Left ventricle myocardium superior (tissue), 1 donor: ENCODE data around the gene SLC17A2. TPM values are rescaled to one million over a fixed set of nuclear protein-coding genes. Genes with fewer than 3 reads are reported as not detected.

Experiments
- ATAC-seq: fragments of 200-7000 bp; cut with Tn5 transposase; one replicate; pipeline ENCODE4 v1.9.1; 2020; ENCODE audit warnings: mild to moderate bottlenecking, moderate library complexity
- DNase-seq: peaks from one replicate; pipeline ENCODE4 v3.0.0-alpha.2; 2020
- intact Hi-C: fragments of 100-400 bp; cut with micrococcal nuclease; formaldehyde crosslinking; loops from one replicate; pipeline ENCODE4 v1.11.0; 2022
- total RNA-seq: library from RNA; stranded (reverse); fragmentation: NEBNext Ultra II Directional; extraction: Animal tissue kit (Norgen Biotek cat#: 25700); gene quantifications from one replicate; pipeline ENCODE4 v1.2.1, GENCODE V29; 2021
- donor health status: DM: no; HTN: yes; CAD: no; lungs with severe emphysema.

Gene SLC17A2
- total RNA-seq, 1 donor from 2014 or later: not detected

DNA sequence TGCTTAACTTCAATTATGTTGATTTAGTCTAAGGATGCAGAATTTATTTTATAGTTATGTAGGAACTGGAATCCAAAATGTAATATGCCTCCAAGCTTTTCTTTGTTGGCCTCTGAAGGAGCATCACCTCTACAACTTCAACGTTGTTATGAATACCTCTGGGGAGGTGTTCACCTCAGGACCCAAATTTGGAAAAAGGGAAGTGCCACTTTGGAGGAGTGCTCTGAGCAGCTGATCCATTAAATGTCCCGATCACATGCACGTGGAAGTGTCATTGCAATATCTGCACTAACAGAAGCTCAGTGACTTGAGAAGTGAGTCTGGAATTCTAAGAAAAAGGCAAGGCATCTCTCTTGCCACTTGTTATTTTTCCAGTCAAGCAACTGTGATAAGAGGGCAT, 34.2 kb downstream of the SLC17A2 start:
- DNase-seq: no peak
- intact Hi-C loops: no loop called here
- no peak for ATAC-seq

GRCh38 chr6:25895771-25896170, 34.7 kb downstream of the SLC17A2 start:
- intact Hi-C loops: no loop called here
- no peak for ATAC-seq
- no peak for DNase-seq

- ATAC-seq (no peak), DNase-seq (no peak)
- intact Hi-C loops: no loop called here
Observed at GRCh38 chr6:25893778-25894177, 36.7 kb downstream of the SLC17A2 start.

- DNase-seq: no peak
- ATAC-seq: no peak
- intact Hi-C loops: no loop called here
Observed at GRCh38 chr6:25892877-25893276, 37.6 kb downstream of the SLC17A2 start.

GRCh38 chr6:25889877-25890853, 40.3 kb downstream of the SLC17A2 start:
- peak; percentile 47 for ATAC-seq
- no peak for DNase-seq
- intact Hi-C loops: no loop called here

- no peak for ATAC-seq
- intact Hi-C loops: no loop called here
- DNase-seq: no peak
Observed at GRCh38 chr6:25888626-25889025, 41.9 kb downstream of the SLC17A2 start.

GRCh38 chr6:25886066-25886465, 44.4 kb downstream of the SLC17A2 start:
- ATAC-seq: no peak
- no peak for DNase-seq
- intact Hi-C loops: no loop called here

GRCh38 chr6:25883991-25884390, 46.5 kb downstream of the SLC17A2 start:
- intact Hi-C loops: no loop called here
- ATAC-seq (no peak), DNase-seq (no peak)

- ATAC-seq (no peak), DNase-seq (no peak)
- intact Hi-C loops: no loop called here
Observed at GRCh38 chr6:25883536-25883935, 47.0 kb downstream of the SLC17A2 start.

DNA sequence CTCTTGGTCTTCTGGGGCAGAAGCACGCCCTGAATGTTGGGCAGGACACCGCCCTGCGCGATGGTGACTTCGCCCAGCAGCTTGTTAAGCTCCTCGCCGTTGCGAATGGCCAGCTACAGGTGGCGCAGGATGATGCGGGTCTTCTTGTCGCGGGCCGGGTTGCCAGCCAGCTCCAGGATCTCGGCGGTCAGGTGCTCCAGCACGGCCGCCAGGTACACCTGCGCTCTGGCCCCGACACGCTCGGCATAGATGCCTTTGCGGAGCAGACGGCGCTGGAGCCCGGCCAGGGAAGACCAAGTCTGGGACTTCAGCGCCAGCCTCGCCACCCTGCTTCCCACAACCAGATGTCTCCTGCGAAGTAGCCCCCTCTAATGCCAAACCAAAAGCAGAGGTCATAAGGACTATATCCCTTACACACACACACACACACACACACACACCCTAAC, 48.4 kb downstream of the SLC17A2 start:
- DNase-seq: peak; percentile 36
- intact Hi-C loops: no loop called here
- ATAC-seq: no peak

- intact Hi-C loops: no loop called here
- DNase-seq (no peak), ATAC-seq (no peak)
Observed at GRCh38 chr6:25880601-25881000, 49.9 kb downstream of the SLC17A2 start.

GRCh38 chr6:25878721-25879322, 51.7 kb downstream of the SLC17A2 start:
- ATAC-seq (no peak), DNase-seq (no peak)
- intact Hi-C loops: no loop called here

GRCh38 chr6:25875926-25876602, 54.4 kb downstream of the SLC17A2 start:
- ATAC-seq (no peak), DNase-seq (no peak)
- intact Hi-C loops: no loop called here

DNA sequence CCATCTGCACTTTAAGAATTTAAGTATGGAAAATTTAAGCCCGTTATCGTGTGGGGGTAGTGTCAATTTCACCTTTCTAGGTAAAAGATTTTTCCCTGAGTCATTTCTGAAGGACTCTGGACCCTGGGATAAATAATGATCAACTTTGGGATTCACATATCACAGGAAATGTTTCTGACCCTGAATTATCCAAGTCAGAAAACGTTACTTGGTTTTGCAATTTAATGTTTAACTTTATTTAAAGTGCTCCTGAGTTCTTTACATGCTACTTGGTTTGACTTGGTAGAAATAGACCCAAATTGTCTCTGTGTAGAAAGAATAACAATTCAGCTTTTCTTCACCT, 55.0 kb downstream of the SLC17A2 start:
- no peak for ATAC-seq
- DNase-seq: no peak
- intact Hi-C loops: no loop called here

DNA sequence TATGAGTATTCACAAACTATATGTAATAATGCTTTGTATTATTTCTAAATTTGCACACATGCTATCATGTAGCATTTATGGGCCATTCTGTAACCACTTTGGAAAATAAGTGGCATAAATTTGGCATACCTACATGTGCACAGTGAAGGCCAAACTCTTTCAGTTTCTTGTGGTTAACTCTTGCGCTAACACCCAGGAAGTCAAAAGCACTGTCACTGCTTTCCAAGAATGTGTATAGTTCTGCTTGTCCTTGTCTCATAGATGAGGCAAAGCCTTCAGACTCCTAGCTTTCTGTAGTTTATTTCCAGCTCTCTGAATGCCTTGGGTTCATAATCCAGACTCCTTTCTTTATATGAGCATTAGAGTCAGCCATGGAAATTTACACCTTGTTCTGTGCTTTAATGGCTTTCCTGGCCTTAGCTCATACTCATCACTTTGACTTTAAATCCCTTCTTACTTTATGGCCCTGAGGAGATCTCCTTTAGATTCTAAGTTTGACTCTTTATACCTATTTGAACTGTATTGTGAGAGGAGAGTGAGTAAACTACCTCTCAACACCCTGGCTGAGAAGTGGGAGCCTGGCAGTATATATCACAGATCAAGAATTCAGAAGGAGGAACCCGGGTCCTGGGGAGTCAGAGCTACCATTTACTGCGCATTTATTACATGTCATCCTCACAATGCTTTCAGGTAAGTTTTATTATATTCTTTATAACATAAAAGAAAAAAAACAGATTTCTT, 55.5 kb downstream of the SLC17A2 start:
- intact Hi-C loops: no loop called here

GRCh38 chr6:25874118-25874517, 56.4 kb downstream of the SLC17A2 start, which contains the start of gene SLC17A3:
TSS of gene SLC17A3 (minus strand) at chr6:25874243. CDS start at chr6:25868387, 5,856 bp downstream.
- intact Hi-C loops: no loop called here
- no peak for DNase-seq
- ATAC-seq: no peak

More for the DNA sequence above, 55.5 kb downstream of the SLC17A2 start:
- no peak for ATAC-seq
- DNase-seq: no peak

GRCh38 chr6:25872814-25873213, 57.7 kb downstream of the SLC17A2 start:
- DNase-seq: no peak
- intact Hi-C loops: no loop called here
- no peak for ATAC-seq

- ATAC-seq (no peak), DNase-seq (no peak)
- intact Hi-C loops: no loop called here
Observed at GRCh38 chr6:25869840-25870239, 60.7 kb downstream of the SLC17A2 start.

- intact Hi-C loops: no loop called here
Observed at GRCh38 chr6:25868436-25869183, 61.9 kb downstream of the SLC17A2 start.

More at GRCh38 chr6:25868436-25869183, 61.9 kb downstream of the SLC17A2 start:
- ATAC-seq: no peak
- no peak for DNase-seq
